Uterus (tissue), 4 donors: ENCODE data around the gene UBQLN3. TPM values are rescaled to one million over a fixed set of nuclear protein-coding genes. Genes with fewer than 3 reads are reported as not detected.

Experiments used
- DNase-seq, 2 donors: peaks; one replicate each; pipeline ENCODE4 v3.0.0-alpha.2; 2019 to 2020
- H3K27ac ChIP-seq, 2 donors: fragments of 200-600 bp; sonication (generic); 1 replicate in 1 of 2; 2 replicates in 1 of 2; pipeline ENCODE4 v1.5.1; 2016 to 2018
- H3K27me3 ChIP-seq, 2 donors: fragments of 200-600 bp; sonication (generic); one replicate each; pipeline ENCODE4 v1.5.1; 2018 to 2019; ENCODE audit warnings: control low read depth in 1 of 2
- H3K36me3 ChIP-seq, 2 donors: fragments of 200-600 bp; sonication (generic); one replicate each; pipeline ENCODE4 v1.5.1; 2019; ENCODE audit warnings: control low read depth in 1 of 2
- H3K4me1 ChIP-seq, 2 donors: fragments of 200-600 bp; sonication (generic); one replicate each; pipeline ENCODE4 v1.5.1; 2018 to 2019; ENCODE audit warnings: control low read depth in 1 of 2
- H3K4me3 ChIP-seq, 2 donors: fragments of 200-600 bp; sonication (generic); 1 replicate in 1 of 2; 2 replicates in 1 of 2; pipeline ENCODE4 v1.5.1; 2018 to 2019; ENCODE audit warnings: mild to moderate bottlenecking in 1 of 2
- H3K9me3 ChIP-seq, 2 donors: fragments of 200-600 bp; sonication (generic); one replicate each; pipeline ENCODE4 v1.5.1; 2019; ENCODE audit warnings: control low read depth in 1 of 2
- POLR2A ChIP-seq, 2 donors: fragments of 450-650 bp; IDR thresholded peaks; one replicate each; pipeline ENCODE4 v1.6.1; 2016; ENCODE audit warnings: antibody characterized with exemption in 2 of 2, mild to moderate bottlenecking in 1 of 2, moderate library complexity in 1 of 2
- intact Hi-C: fragments of 100-400 bp; cut with DNase I; formaldehyde crosslinking; loops from one replicate; pipeline ENCODE4 v1.15.1; 2023; ENCODE audit warnings: low total_unique reads
- total RNA-seq, 4 donors: library from RNA; depleted of rRNA in 3 of 4; stranded (reverse); fragments of >200 nt in 3 of 4; gene quantifications; one replicate each; pipeline versions ENCODE4 v1.1.0 to v1.2.4, GENCODE V29; 2014 to 2023
- TF ChIP-seq, protein P1 (sequence below), 4 experiments: fragments of 200-600 bp in 2 of 4; fragments of 450-650 bp in 2 of 4; sonication (generic) in 2 of 4; IDR thresholded peaks; one replicate each; pipeline ENCODE4 v1.5.1; 2016 to 2019; ENCODE audit warnings: antibody characterized with exemption in 4 of 4, mild to moderate bottlenecking in 2 of 4, moderate library complexity in 1 of 4
- donor health status: DM: yes; HTN: yes; CAD: no.

UBQLN3 gene
- total RNA-seq: 1 to 10 TPM in 3 of 4 donors, under 1 TPM in 1; 0.29 to 2.2 (median 1.4) TPM

DNA sequence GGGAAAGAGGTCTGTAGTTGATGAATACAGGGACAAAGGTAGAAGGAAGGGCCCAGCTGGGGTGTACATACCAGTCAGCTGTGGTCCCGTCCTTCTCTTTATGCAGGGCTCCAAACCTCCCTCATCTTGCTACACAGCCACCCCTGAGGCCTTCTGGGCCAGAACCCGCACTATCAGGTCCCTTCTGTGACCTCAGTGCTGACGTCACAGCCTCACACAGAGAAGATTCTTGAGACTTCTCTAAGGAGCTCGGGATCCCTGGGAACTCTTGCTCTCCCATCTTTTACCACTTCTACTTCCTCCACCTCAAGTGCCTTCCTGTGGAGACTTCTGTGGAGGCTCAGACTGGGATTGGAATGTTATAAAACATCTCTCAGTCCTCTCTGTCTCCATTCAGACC, at the start of gene UBQLN3:
TSS of gene UBQLN3 (minus strand) at position 155 of the 400 bp plus-strand sequence. CDS start 399 bp downstream, outside the sequence.
- H3K27ac ChIP-seq: no peak within 1 kb of the TSS
- H3K9me3 ChIP-seq: no peaks in the 10 kb centered on the region
- no peaks in the 10 kb centered on the region for H3K27me3 ChIP-seq
- no peak within 1 kb of the TSS for H3K4me3 ChIP-seq
- no peaks in the 10 kb centered on the region for H3K4me1 ChIP-seq
- no peak for TF ChIP-seq POLR2A (IDR thresholded peaks at IDR 0.05)
- TF ChIP-seq, protein P1, sequence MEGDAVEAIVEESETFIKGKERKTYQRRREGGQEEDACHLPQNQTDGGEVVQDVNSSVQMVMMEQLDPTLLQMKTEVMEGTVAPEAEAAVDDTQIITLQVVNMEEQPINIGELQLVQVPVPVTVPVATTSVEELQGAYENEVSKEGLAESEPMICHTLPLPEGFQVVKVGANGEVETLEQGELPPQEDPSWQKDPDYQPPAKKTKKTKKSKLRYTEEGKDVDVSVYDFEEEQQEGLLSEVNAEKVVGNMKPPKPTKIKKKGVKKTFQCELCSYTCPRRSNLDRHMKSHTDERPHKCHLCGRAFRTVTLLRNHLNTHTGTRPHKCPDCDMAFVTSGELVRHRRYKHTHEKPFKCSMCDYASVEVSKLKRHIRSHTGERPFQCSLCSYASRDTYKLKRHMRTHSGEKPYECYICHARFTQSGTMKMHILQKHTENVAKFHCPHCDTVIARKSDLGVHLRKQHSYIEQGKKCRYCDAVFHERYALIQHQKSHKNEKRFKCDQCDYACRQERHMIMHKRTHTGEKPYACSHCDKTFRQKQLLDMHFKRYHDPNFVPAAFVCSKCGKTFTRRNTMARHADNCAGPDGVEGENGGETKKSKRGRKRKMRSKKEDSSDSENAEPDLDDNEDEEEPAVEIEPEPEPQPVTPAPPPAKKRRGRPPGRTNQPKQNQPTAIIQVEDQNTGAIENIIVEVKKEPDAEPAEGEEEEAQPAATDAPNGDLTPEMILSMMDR (IDR thresholded peaks at IDR 0.05): no peak
- DNase-seq: no peak
- no peaks in the 10 kb centered on the region for H3K36me3 ChIP-seq
- intact Hi-C loops: no loop called here

DNA sequence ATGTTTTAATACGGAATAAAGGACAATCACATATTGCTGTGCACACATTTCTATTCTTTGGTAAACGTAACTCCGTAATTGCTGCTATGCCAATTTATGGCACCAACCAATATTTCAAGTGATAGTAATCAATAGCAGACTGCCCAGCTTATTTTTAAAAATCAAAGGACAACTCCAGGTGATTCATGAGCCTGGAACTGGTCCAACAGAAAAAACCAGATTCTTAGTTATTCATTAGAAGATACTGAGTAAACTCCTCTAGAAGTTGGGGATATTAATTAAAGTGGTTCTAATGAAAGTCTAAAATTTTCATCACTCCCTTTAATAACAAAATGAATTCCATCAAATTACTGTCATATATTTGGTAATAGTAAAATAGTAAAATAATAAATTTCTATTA, 48.0 kb upstream of the UBQLN3 start:
- no peaks in the 10 kb centered on the region for H3K4me1 ChIP-seq
- H3K36me3 ChIP-seq: no peaks in the 10 kb centered on the region
- H3K4me3 ChIP-seq: no peak overlapping the region
- H3K27ac ChIP-seq: no peak overlapping the region
- intact Hi-C loops: no loop called here
- TF ChIP-seq, protein P1 (IDR thresholded peaks at IDR 0.05): no peak
- no peak for TF ChIP-seq POLR2A (IDR thresholded peaks at IDR 0.05)
- no peaks in the 10 kb centered on the region for H3K27me3 ChIP-seq
- no peak for DNase-seq
- H3K9me3 ChIP-seq: no peaks in the 10 kb centered on the region

DNA sequence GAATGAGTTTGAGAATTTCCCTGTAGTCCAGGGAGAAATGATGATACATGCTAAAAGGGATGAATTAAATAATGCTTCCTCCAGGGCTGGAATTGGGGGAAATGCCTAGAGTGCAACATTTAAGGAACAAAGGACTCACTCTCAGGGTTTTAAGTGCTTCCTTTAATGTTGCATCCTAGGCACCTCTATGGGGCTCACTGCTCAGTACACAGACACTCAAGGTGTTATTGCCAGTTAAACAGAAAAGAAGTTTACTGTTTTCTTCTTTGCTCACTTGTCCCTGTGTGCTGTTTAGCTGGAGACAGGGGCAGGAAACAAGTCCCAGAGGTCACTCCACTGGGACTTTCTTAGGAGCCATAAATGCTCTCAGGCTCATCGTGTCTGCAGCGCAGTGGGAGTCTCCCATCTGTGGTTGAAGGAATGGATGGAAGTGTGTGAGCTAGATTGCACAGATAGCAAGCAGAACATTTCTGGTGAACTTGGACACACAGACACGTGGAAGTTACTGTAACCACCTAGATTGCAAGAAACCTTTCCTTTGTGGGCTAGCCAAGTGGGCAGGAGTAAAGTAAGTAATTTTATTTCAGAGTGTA, 46.9 kb upstream of the UBQLN3 start:
- H3K27me3 ChIP-seq: no peaks in the 10 kb centered on the region
- H3K36me3 ChIP-seq: no peaks in the 10 kb centered on the region
- no peaks in the 10 kb centered on the region for H3K9me3 ChIP-seq
- no peaks in the 10 kb centered on the region for H3K4me1 ChIP-seq
- H3K4me3 ChIP-seq: no peak overlapping the region
- no peak for DNase-seq
- TF ChIP-seq, protein P1 (IDR thresholded peaks at IDR 0.05): no peak
- TF ChIP-seq POLR2A (IDR thresholded peaks at IDR 0.05): no peak
- intact Hi-C loops: no loop called here
- no peak overlapping the region for H3K27ac ChIP-seq

DNA sequence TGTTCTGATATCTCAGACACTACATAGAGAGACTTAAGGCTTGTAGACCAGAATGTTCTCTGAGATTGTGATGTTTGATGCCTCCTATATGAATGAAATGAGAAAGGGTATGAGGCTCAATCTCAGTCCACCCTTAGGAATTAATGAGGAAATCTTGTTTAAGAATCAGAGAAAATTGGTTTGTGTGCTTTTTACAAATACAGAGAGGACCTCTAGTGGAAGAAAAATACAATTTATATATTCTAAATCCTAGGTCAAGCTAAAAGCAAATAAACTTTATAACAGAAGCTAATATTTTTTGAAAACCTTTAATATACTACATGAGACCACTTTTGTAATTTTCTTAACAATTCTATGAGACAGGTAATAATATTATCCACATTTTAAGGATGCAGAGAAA, 43.6 kb upstream of the UBQLN3 start:
- H3K4me1 ChIP-seq: no peaks in the 10 kb centered on the region
- H3K9me3 ChIP-seq: no peaks in the 10 kb centered on the region
- no peak overlapping the region for H3K4me3 ChIP-seq
- no peaks in the 10 kb centered on the region for H3K27me3 ChIP-seq
- no peaks in the 10 kb centered on the region for H3K36me3 ChIP-seq
- no peak overlapping the region for H3K27ac ChIP-seq
- intact Hi-C loops: no loop called here
- no peak for DNase-seq
- no peak for TF ChIP-seq POLR2A (IDR thresholded peaks at IDR 0.05)
- TF ChIP-seq, protein P1 (IDR thresholded peaks at IDR 0.05): no peak

DNA sequence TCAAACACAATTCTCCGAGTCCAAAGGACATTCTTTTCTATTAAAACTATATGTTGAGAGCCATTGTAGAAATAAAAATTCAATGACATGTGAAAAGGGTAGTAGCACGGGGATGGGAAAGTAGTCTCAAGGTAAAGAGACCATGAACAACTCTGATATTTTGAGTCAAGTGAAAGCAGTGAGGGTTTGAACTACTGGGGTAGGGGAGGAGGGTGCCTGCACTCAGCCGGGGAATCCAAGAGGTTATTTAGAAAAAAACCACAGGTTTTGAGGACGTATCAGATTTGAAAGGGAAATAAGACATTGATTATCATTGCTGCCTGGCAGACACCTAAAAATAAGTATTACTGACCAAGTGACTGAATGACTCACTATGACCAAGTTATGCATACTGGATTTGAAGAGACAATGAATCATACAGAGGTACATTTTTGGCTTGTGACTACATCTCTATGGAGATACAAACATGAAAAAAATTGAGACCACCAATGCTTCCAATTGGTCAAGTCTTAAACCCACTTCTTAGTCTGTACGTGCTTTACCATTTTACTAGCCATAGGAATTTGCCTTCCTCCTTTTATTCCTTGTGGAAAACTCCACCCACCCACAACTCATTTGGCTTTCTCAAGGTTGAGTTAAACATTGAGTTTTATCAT, 40.8 kb upstream of the UBQLN3 start:
- no peak for DNase-seq
- intact Hi-C loops: no loop called here
- H3K27ac ChIP-seq: no peak overlapping the region
- H3K27me3 ChIP-seq: no peaks in the 10 kb centered on the region
- TF ChIP-seq POLR2A (IDR thresholded peaks at IDR 0.05): no peak
- TF ChIP-seq, protein P1 (IDR thresholded peaks at IDR 0.05): no peak
- H3K4me1 ChIP-seq: no peaks in the 10 kb centered on the region
- H3K9me3 ChIP-seq: no peaks in the 10 kb centered on the region
- H3K36me3 ChIP-seq: no peaks in the 10 kb centered on the region
- no peak overlapping the region for H3K4me3 ChIP-seq
